HG03108 (cell line): ENCODE measurements around the gene PDIA5.

Source experiments
- ATAC-seq: cut with Tn5 transposase; IDR thresholded peaks from one replicate; pipeline ENCODE4 v1.9.1; 2021; ENCODE audit warnings: moderate library complexity; ENCODE audit not compliant: unreplicated experiment

The PDIA5 gene

DNA sequence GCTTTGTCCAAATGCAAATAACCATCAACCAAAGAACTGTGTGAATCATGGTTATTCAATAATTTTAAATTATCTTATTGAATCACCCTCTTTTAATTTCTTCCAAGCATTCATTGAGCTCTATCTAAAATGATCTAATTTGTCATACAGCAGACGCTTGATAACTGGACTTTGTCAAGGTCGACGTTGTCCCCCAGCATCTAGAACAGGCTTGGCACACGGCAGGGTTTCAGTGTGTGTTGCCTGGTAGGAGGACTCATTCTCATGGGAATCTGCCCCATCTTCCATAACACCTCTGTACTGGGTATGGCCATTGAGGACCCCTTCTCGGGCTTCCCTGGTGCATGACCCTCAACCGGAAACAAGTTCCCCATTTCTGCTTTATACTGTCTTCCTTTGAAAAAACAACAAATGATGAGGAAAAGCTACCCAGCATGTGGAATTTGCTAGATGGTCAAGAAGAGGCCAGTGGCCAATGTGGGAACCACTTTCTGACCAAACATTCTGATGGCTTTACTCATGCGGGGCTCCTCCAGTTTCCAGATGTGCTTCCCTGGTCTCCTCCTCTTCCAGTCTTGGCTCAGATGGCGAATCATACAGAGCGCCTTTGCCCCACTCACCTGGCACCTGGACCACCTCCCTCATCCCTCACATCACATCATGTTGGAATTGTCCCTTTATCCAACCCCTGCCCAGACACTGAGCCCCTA, 93.3 kb downstream of the PDIA5 start:
- ATAC-seq = no peak

DNA sequence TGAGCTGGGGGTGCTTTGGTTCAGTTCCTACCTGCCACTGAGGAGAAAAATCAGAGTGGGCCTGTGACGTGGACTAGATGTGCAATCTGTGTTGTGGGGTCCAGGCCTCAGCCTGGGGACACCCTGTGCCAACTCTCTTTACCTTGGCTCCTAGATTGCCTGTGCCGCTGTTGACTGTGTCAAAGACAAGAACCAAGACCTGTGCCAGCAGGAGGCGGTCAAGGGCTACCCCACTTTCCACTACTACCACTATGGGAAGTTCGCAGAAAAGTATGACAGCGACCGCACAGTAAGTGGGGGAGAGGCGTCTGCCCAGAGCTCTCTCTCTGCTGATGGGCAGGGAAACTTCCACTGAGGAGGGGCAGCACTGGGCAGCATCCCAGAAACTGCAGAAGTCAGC, 94.3 kb downstream of the PDIA5 start:
- ATAC-seq = no peak

DNA sequence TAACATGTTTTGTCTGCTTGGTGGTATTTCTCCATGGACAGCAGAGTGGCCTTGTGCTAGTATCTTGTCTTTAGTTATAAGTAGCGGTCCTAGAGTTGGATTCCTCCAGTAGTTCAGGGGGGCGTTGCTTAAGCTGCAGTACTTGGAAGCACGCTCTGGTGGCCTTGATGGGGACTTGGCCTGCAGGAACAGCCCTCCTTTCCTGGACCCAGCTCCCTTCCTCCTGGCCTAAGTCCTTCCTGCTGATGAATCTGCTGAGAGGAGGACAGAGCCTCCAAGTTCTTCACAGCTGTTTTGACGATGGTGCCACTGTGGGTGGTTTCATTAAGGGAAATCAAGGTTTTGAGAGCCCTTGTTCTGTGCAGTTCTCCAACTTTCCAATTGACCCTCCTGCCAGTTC, 96.3 kb downstream of the PDIA5 start:
- no peak for ATAC-seq

DNA sequence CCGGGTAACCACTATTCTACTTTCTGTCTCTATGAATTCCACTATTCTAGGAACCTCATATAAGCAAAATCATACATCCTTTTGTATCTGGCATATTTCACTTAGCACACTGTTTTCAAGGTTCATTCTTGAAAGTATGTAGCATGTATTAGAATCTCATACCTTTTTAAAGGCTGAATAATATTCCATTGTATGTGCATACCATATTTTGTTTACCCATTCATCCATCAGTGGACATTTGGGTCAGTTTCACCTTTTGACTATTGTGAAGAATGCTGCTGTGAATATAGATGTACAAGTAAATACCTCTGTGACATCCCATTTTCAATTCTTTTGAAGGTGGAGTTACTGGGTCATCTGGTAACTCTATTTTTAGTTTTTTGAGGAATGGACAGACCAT, 98.3 kb downstream of the PDIA5 start:
- ATAC-seq = no peak

DNA sequence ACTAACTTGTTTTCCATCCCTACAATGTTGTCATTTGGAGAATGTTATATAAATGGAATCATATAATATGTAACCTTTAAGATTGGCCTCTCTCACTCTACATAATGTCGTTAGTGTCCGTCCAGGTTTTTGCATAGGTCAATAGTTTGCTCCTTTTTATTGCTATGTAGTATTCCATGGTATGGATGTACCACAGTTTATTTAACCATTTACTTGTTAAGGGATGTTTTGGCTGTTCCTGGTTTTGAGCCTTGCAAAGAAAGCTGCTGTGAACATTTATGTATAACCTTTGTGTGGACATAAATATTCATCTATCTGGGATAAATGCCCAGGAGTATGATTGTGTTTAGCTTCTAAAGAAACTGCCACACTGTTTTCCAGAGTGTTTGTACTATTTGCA, 100.9 kb downstream of the PDIA5 start:
- no peak for ATAC-seq

DNA sequence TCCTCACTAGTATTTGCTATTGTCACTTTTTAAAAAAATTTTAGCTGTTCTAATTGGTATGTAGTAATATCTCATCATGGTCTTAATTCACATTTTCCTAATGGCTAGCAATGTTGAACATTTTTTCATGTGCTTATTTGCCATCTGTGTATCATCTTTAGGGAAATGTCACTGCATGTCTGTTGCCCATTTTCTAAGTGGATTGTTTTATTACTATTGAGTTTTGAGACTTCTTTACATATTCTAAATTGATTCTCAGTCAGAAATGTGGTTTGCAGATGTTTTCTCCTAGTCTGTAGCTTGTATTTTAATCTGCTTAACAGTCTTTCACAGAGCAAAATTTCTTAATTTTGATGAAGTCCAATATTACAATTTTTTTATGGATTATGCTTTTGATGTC, 101.3 kb downstream of the PDIA5 start:
- no peak for ATAC-seq

DNA sequence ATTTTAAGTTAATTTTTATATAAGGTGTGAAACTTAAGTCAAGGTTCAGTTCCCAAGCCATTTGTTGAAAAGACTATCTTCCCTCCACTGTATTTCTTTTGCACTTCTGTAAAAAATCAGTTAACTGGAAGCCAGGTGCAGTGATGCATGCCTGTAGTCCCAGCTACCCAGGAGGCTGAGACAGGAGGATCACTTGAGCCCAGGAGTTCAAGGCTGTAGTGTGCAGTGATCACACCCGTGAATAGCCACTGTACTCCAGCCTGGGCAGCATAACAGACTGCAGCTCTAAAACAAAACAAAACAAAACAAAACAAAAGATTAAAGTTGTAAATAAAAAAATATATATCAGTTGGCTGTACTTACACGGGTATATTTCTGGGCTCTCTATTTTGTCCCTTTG, 101.8 kb downstream of the PDIA5 start:
- no peak for ATAC-seq

DNA sequence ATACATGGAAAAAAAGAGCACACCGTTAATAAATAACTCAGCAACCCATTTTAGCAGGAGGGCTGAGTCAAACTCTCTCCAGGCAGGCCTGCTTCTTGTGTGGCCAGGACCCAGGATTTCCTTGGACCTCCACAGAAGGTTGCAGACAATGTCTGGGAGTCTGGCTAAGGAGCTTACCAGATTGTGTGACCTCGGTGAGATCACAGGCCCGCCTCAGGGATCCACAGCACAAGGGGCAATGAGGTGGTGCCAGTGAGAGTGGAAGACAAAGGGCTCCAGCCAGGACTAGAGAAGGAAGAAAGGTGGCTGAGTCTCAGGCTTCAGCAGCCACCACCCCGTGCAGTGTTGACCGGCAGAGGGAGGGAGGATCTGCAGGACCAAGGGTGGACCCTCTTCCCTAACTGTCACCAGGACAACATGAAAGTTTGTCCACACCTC, 102.7 kb downstream of the PDIA5 start:
- ATAC-seq = no peak

DNA sequence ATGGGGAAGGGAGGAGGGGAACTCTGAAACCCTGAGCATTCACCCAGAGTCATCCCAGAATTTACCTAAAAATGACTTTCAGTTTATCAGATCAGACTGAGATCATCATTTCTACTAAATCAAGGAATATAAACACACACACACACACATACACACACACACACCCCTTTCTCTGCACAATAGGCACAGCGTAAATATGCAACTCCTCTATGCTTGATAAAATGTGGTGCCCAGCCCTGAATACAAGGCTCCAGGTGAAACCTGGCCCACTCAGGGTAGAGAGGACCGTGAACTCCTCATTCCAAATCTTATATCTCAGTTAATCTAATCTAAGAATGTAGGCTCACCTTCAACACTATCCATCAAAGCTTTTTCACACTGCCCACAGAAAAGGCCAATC, 103.1 kb downstream of the PDIA5 start:
- ATAC-seq = no peak

DNA sequence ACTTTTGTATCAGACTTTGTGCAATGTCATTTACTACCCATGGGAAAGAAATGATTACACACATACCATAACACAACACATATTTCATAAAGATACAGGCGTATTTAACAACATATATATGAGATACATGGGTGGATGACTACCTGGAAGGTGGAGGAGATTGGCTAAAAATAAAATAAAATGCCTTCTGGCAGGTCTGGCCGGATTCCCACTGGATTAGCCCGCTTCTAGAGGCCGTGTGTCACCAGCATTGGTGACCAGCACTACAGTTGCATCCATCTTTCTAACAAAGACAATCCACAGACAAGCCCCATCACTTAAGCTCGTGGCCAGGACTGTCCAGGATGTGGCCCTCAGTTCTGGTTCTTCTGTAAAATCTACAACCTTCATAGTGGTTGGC, 114.0 kb downstream of the PDIA5 start:
- no peak for ATAC-seq

DNA sequence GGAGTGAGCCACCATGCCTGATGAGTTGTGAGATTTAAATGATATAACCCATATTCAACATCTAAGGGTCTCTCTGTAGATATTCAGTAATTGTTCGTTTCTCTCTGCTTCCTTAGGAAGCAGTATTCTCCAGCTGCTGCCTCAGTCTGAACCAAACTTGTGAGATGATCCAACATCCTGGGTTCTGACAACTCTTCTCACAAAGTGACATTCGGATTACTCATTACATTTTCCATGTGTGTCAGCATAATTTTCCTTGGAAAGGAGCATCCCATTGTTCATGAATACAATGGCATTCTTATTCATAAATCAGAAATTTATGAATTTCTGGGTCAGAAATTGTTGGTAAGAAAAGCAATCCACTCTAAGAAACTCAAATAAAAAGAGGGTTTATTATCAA, 119.9 kb downstream of the PDIA5 start:
- ATAC-seq = no peak

DNA sequence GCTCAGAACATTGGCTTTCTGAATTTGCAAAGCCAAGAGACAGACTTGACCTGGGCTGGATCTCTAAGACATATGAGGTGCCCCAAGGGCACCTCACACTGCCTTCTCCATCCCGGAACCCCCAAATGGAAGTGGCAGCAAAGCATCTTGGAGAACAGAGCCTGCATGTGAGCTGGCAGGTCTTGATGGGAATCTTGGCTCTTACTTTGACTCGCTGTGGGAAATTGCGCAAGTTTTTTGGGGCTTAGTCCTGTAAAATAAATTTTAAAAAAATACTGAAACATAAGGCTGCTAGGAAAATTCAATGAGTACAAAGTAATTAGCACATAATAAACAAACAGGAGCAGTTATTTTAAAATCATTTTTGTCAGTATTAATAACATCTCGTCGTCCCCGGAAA, 121.2 kb downstream of the PDIA5 start:
- ATAC-seq = no peak

DNA sequence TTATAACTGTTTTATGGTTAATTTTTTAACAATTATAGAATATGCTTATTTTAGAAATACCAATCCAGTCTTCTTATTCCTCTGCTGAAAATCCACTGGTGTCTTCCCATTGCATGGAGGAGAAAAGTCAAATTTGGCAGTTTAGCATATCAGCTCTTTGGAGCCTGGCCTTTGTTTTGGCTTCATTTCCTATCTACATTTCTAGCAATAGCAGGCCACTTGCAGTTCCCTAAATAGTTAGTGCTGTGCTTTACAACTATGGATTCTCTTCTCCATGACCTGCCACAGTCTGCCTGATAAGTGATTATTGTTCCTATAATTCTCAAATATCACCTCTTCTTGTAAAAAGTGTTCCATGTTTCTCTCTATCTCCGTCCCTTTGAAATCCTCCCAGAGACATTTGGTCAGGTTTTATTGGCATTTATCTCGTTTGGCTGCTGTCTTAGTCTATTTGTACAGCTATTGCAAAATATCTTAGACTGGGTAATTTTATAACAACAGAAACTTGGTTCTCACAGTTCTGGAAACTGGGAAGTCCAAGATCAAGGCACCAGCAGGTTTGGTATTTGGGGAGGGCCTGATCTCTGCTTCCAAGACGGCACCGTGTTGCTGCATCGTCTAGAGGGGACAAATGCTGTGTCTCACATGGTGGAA, 126.8 kb downstream of the PDIA5 start:
- no peak for ATAC-seq

DNA sequence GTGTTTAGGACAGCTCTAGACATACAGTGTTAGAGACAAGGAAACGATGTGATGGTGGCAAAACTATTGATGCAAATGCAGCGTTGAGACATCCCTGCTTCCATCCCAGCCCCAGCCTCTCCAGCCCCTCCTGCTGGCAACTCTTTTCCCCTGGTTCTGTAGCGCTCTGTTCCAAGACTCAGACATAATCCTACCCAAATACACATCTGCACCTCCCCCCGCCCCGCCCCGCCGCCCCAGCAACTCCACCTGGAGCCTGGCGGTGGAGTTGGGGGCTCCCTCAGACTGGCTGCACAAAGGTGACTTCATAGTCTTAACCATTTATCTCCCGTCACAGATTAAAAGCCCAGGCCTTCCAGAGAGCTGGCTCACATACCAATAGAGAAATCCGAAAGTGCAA, 127.7 kb downstream of the PDIA5 start:
- no peak for ATAC-seq

DNA sequence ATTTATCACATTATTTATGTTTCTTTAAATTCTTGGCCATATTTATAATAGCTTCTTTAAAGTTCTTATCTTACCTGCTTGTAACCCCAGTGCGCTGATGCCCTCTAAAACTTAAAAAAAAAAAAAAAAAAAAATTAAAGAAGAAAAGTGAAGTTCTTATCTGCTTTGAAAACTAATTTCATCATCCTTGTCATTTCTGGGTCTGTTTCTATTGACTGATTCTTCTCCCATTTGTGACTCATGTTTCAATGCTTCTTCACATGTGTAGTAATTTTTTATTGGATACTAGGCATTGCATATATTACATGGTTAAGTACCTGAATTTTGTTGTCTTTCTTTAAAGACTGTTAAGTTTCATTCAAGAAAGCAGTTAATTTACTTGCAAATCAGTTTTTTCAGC, 131.5 kb downstream of the PDIA5 start:
- no peak for ATAC-seq

DNA sequence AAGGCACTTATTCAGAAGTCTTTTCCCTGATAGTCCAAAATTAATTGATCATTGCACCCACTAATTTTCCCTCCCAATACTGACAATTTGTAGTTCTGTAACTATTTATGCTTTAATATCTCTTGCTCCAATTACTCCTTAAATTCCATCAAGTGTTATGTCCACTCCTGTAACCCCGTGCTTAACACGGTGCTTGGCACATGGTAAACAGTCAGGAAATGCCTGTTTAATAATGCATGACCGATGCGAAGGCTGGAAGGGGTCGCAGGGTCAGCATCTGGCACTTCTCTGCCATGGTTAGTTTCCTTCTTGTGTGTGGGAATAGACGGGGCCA, 134.4 kb downstream of the PDIA5 start:
- no peak for ATAC-seq

DNA sequence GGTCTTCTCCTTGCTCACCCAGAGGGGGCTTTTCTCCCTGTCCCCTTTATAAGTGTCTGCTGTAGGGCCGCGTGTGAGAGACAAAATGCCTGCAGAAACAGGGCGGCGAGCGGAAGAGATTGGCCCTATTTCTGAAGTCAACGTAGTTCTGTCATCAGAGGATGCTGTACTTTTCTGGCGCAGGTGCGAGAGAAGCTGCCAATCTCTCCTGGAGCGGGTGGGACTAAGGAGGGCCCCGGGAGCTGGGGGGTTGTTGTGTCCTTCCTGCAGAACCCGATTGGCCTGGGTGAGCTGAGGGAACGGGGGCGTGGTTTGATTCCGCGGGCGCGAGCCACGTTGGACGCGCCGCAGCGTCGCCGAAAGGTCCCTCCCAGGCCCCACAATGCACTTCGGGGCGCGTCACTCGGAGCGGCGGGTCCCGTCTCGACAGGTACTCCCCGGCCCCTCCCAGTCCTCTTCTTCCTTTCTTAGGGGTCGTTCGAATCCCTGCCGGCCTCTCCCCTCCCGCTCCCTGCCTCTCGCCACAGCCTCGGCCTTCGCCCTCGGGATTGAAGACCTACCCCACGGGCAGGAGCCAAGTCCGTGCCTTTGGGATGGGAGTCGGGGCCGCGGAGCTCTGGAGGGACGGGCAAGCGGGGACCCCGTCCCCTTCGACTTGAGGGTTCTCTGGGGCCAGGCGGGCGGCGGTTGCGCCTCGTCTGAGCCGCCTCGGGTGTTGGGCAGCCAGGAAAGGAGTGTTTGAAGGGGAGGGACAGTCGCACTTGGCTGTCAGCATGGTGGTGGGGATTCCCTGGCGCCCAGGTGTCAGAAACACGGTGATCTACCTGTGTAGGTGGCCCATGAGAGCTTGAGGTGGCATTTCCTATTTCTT, 135.0 kb downstream of the PDIA5 start, which contains the start of gene SEC22A:
Gene SEC22A, plus strand, starts transcription at position 387 of the 871 bp plus-strand sequence. CDS start 7,275 bp downstream, outside the sequence.
- peak; percentile 99 for ATAC-seq

DNA sequence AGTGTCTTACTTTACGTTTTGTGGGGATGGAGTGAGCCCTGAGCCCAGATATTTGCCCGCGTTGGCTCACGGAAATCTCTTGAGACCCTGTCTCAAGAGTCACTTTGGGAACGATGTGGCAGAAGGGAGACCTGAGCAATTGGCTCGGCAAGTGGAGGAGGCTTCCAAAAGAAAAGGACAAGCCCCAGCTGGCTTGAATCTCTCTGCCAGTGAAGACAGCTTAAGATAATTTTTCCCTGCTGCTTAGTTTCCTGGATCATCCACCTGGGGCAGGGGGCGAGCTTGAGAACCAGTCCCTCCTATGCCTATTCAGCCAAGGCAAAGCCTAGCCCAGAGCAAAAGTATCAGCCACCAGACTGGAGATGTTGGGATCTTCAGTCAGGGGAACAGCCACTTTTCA, 135.6 kb downstream of the PDIA5 start:
- no peak for ATAC-seq
